Measurements from ENCODE around the gene NFIB. TPM values are rescaled to one million over a fixed set of nuclear protein-coding genes. Genes with fewer than 3 reads are reported as not detected.

Gene NFIB
- total and polyA plus RNA-seq, 2 of the 8 experiments (the other 6 are each of a cell fraction or from before 2014, with no cell fraction given): 2.6 to 13.1 TPM

DNA sequence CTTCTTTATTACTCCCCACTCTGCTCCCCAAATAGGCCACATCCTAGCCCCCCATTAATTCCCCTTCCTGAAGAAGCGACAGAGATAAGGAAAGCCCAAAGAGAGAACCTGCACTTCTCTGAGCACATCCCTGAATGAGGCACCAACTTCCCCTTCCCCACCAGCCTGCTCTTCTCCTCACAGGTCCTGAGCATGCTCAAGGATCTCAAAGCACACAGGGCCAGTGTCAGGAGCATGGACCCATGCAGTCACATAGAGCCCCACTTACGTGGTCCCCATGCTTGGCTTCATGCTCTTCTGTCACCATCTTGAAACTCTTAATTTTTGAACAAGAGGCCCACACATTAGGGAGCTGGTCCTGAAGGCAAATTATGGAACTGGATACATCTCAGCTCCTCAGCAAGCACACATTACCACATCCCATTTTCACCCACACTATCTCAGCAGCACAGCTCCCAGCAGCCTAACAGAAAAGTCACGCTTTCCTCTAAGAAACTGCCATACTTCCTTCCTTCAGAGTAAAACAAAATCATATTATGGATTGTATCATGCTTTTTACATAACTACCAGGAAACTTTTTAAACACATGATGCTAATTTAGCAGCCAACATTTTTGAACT is 99.8 kb downstream of the NFIB start (continued):
- TF ChIP-seq, protein P1, sequence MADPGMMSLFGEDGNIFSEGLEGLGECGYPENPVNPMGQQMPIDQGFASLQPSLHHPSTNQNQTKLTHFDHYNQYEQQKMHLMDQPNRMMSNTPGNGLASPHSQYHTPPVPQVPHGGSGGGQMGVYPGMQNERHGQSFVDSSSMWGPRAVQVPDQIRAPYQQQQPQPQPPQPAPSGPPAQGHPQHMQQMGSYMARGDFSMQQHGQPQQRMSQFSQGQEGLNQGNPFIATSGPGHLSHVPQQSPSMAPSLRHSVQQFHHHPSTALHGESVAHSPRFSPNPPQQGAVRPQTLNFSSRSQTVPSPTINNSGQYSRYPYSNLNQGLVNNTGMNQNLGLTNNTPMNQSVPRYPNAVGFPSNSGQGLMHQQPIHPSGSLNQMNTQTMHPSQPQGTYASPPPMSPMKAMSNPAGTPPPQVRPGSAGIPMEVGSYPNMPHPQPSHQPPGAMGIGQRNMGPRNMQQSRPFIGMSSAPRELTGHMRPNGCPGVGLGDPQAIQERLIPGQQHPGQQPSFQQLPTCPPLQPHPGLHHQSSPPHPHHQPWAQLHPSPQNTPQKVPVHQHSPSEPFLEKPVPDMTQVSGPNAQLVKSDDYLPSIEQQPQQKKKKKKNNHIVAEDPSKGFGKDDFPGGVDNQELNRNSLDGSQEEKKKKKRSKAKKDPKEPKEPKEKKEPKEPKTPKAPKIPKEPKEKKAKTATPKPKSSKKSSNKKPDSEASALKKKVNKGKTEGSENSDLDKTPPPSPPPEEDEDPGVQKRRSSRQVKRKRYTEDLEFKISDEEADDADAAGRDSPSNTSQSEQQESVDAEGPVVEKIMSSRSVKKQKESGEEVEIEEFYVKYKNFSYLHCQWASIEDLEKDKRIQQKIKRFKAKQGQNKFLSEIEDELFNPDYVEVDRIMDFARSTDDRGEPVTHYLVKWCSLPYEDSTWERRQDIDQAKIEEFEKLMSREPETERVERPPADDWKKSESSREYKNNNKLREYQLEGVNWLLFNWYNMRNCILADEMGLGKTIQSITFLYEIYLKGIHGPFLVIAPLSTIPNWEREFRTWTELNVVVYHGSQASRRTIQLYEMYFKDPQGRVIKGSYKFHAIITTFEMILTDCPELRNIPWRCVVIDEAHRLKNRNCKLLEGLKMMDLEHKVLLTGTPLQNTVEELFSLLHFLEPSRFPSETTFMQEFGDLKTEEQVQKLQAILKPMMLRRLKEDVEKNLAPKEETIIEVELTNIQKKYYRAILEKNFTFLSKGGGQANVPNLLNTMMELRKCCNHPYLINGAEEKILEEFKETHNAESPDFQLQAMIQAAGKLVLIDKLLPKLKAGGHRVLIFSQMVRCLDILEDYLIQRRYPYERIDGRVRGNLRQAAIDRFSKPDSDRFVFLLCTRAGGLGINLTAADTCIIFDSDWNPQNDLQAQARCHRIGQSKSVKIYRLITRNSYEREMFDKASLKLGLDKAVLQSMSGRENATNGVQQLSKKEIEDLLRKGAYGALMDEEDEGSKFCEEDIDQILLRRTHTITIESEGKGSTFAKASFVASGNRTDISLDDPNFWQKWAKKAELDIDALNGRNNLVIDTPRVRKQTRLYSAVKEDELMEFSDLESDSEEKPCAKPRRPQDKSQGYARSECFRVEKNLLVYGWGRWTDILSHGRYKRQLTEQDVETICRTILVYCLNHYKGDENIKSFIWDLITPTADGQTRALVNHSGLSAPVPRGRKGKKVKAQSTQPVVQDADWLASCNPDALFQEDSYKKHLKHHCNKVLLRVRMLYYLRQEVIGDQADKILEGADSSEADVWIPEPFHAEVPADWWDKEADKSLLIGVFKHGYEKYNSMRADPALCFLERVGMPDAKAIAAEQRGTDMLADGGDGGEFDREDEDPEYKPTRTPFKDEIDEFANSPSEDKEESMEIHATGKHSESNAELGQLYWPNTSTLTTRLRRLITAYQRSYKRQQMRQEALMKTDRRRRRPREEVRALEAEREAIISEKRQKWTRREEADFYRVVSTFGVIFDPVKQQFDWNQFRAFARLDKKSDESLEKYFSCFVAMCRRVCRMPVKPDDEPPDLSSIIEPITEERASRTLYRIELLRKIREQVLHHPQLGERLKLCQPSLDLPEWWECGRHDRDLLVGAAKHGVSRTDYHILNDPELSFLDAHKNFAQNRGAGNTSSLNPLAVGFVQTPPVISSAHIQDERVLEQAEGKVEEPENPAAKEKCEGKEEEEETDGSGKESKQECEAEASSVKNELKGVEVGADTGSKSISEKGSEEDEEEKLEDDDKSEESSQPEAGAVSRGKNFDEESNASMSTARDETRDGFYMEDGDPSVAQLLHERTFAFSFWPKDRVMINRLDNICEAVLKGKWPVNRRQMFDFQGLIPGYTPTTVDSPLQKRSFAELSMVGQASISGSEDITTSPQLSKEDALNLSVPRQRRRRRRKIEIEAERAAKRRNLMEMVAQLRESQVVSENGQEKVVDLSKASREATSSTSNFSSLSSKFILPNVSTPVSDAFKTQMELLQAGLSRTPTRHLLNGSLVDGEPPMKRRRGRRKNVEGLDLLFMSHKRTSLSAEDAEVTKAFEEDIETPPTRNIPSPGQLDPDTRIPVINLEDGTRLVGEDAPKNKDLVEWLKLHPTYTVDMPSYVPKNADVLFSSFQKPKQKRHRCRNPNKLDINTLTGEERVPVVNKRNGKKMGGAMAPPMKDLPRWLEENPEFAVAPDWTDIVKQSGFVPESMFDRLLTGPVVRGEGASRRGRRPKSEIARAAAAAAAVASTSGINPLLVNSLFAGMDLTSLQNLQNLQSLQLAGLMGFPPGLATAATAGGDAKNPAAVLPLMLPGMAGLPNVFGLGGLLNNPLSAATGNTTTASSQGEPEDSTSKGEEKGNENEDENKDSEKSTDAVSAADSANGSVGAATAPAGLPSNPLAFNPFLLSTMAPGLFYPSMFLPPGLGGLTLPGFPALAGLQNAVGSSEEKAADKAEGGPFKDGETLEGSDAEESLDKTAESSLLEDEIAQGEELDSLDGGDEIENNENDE (IDR thresholded peaks at IDR 0.05; ENCODE audit: insufficient replicate concordance, low read length): no peak
